OCI-LY7 (cell line): ENCODE measurements around the gene FGGY.

ENCODE experiments used
- CTCF ChIP-seq: fragments of 200-600 bp; sonication (generic); conservative IDR thresholded peaks from 2 replicates; pipeline ENCODE4 v1.5.1; 2014; ENCODE audit warnings: mild to moderate bottlenecking, antibody characterized with exemption, low read length, moderate library complexity, mixed read lengths
- EZH2phosphoT487 ChIP-seq: fragments of 200-600 bp; sonication (generic); IDR thresholded peaks from 2 replicates; pipeline ENCODE4 v1.6.1; 2018; ENCODE audit warnings: low read depth, borderline replicate concordance, mild to moderate bottlenecking, mixed run types, antibody characterized with exemption, low read length, moderate library complexity, mixed read lengths

GRCh38 chr1:59266927-59267293 is 30.0 kb upstream of the FGGY start:
- TF ChIP-seq CTCF: no peak
- TF ChIP-seq EZH2phosphoT487: no peak
